ENCODE data around the gene HES6. TPM values are rescaled to one million over a fixed set of nuclear protein-coding genes. Genes with fewer than 3 reads are reported as not detected.

The HES6 gene
- total and polyA plus RNA-seq, 2 experiments from 2014 or later, result 38.8 to 76.3 TPM

- no peak for ATAC-seq
- H3K27me3 ChIP-seq (ENCODE audit: insufficient read depth), result peaks cover 57% of the 10 kb centered on the region
- H3K27me3 Mint-ChIP-seq (ENCODE audit: insufficient read depth, low read depth, poor library complexity), result peaks cover 53% of the 10 kb centered on the region
Measured at GRCh38 chr2:238235331-238235732, 4.5 kb downstream of the HES6 start.

More at GRCh38 chr2:238235331-238235732, 4.5 kb downstream of the HES6 start:
- H3K9me3 Mint-ChIP-seq, result peaks cover 10% of the 10 kb centered on the region
- H3K27ac ChIP-seq (ENCODE audit: low read depth), result no peak overlapping the region
- peak overlapping the region; percentile 32; the same call in 1 of the 3 replicates for H3K4me3 Mint-ChIP-seq
- TF ChIP-seq ZNF462 (CRISPR knock-in tag; IDR thresholded peaks at IDR 0.05), result no peak
- no peak for TF ChIP-seq ZNF331 (CRISPR knock-in tag; IDR thresholded peaks at IDR 0.05; ENCODE audit: low read depth)
- TF ChIP-seq ZNF114 (CRISPR knock-in tag; IDR thresholded peaks at IDR 0.05), result no peak
- TF ChIP-seq NANOG (IDR thresholded peaks at IDR 0.05; ENCODE audit: borderline replicate concordance), result no peak
- no peak for TF ChIP-seq CTCF (conservative IDR thresholded peaks at IDR 0.05; ENCODE audit: low read depth in 2 of 2)
- TF ChIP-seq POLR2AphosphoS5 (IDR thresholded peaks at IDR 0.05; ENCODE audit: low read depth), result no peak
- no peak for TF ChIP-seq EZH2phosphoT487 (IDR thresholded peaks at IDR 0.05; ENCODE audit: unreplicated experiment)
- TF ChIP-seq REST (IDR thresholded peaks at IDR 0.05; ENCODE audit: unreplicated experiment), result no peak
- TF ChIP-seq JUNB (IDR thresholded peaks at IDR 0.05; ENCODE audit: unreplicated experiment), result no peak
- no peak for TF ChIP-seq STAT1 (IDR thresholded peaks at IDR 0.05; ENCODE audit: unreplicated experiment)
- TF ChIP-seq CREB1 (CRISPR knock-in tag; IDR thresholded peaks at IDR 0.05; ENCODE audit: low read depth), result no peak
- no peak for TF ChIP-seq ETS1 (IDR thresholded peaks at IDR 0.05)
- no peak for TF ChIP-seq EZH2 (IDR thresholded peaks at IDR 0.05; ENCODE audit: low read depth, unreplicated experiment)
- peaks cover 7% of the 10 kb centered on the region for H3K36me3 Mint-ChIP-seq (ENCODE audit: low read depth)
- H3K79me2 ChIP-seq (replicated peaks; ENCODE audit: insufficient read depth), result no peaks in the 10 kb centered on the region
- no peak overlapping the region for H2AFZ ChIP-seq
- H3F3A ChIP-seq (replicated peaks; ENCODE audit: low read depth), result no peaks in the 10 kb centered on the region
- no peak overlapping the region for H3K4me2 ChIP-seq
- H4K20me1 ChIP-seq (replicated peaks; ENCODE audit: insufficient read depth), result peaks cover 6% of the 10 kb centered on the region; the same call in 1 of the 2 replicates
- no peaks in the 10 kb centered on the region; the same call in 1 of the 2 replicates for H3K4me1 ChIP-seq (ENCODE audit: insufficient read depth)
- no peak for DNase-seq (ENCODE audit: low spot score)
- peaks cover 4% of the 10 kb centered on the region; the same call in 2 of the 3 replicates for H3K4me1 Mint-ChIP-seq
- H3K9me2 ChIP-seq (ENCODE audit: insufficient read depth), result peaks cover 3% of the 10 kb centered on the region
- H3K36me3 ChIP-seq (ENCODE audit: insufficient read depth), result no peaks in the 10 kb centered on the region
- H3K4me3 ChIP-seq, result no peak overlapping the region
- no peak overlapping the region for H3K27ac Mint-ChIP-seq

All from GM23338 (cell line).